Measurements from ENCODE around the gene BLTP3B.

GRCh38 chr12:100153131-100153530 lies 10.5 kb upstream of the BLTP3B start:
- TF ChIP-seq CTCF (IDR thresholded peaks at IDR 0.05) (no peak), POLR2AphosphoS5 (IDR thresholded peaks at IDR 0.05; ENCODE audit: insufficient read depth in 1 of 2, low read depth in 1 of 2) (no peak)
